Measurements from ENCODE around the gene TXNDC17.

DNA sequence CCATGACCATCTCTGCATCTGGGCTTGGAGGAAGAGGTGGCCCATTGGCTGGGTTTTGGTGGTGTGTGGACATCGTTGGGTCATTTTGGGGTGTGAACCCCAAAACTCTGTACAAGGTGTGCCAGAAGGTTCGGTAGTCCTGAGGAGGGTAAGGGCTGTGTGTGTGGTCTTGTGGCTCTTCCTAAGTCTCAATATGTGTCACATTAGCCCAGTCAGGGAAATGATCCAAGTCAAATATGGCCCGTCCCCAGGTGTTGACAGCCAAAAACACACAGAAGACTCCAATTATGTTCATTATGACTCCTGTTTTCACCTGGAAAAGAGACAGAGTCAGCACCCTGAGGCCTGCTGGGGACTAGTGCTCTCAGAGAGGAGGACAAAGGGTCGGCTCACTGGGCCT, 45.2 kb downstream of the TXNDC17 start:
- TF ChIP-seq, protein P1, sequence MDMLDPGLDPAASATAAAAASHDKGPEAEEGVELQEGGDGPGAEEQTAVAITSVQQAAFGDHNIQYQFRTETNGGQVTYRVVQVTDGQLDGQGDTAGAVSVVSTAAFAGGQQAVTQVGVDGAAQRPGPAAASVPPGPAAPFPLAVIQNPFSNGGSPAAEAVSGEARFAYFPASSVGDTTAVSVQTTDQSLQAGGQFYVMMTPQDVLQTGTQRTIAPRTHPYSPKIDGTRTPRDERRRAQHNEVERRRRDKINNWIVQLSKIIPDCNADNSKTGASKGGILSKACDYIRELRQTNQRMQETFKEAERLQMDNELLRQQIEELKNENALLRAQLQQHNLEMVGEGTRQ (IDR thresholded peaks at IDR 0.05; ENCODE audit: low read depth, low read length) = no peak
- TF ChIP-seq, protein P2, sequence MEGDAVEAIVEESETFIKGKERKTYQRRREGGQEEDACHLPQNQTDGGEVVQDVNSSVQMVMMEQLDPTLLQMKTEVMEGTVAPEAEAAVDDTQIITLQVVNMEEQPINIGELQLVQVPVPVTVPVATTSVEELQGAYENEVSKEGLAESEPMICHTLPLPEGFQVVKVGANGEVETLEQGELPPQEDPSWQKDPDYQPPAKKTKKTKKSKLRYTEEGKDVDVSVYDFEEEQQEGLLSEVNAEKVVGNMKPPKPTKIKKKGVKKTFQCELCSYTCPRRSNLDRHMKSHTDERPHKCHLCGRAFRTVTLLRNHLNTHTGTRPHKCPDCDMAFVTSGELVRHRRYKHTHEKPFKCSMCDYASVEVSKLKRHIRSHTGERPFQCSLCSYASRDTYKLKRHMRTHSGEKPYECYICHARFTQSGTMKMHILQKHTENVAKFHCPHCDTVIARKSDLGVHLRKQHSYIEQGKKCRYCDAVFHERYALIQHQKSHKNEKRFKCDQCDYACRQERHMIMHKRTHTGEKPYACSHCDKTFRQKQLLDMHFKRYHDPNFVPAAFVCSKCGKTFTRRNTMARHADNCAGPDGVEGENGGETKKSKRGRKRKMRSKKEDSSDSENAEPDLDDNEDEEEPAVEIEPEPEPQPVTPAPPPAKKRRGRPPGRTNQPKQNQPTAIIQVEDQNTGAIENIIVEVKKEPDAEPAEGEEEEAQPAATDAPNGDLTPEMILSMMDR (conservative IDR thresholded peaks at IDR 0.05; ENCODE audit: low read depth, low read length) = no peak
- no peak for TF ChIP-seq FOS (IDR thresholded peaks at IDR 0.05; ENCODE audit: low read depth, low read length)
- TF ChIP-seq POLR2A (IDR thresholded peaks at IDR 0.05; ENCODE audit: low read depth, low read length) = no peak

Data from IMR-90 (cell line).